ENCODE measurements around the gene GAPVD1.
"Not testable (repeated sequence)": the region's sequence is repeated elsewhere in the genome, so short reads cannot be mapped to it uniquely, and the experiment has no call there.

GAPVD1 gene

GRCh38 chr9:125372441-125373226, 111.0 kb downstream of the GAPVD1 start:
- DNase-seq (ENCODE audit: low spot score): no peak

- DNase-seq (ENCODE audit: low spot score): peak; percentile 90
Measured at GRCh38 chr9:125374443-125375309, 113.0 kb downstream of the GAPVD1 start.

- DNase-seq (ENCODE audit: low spot score): no peak
Measured at GRCh38 chr9:125375820-125376219, 114.2 kb downstream of the GAPVD1 start.

GRCh38 chr9:125376261-125377226, 114.9 kb downstream of the GAPVD1 start:
- DNase-seq (ENCODE audit: low spot score): no peak

GRCh38 chr9:125377584-125378250, 116.1 kb downstream of the GAPVD1 start:
- DNase-seq (ENCODE audit: low spot score): no peak

- DNase-seq (ENCODE audit: low spot score): no peak
Measured at GRCh38 chr9:125378778-125379177, 117.2 kb downstream of the GAPVD1 start.

- DNase-seq (ENCODE audit: low spot score): no peak
Measured at GRCh38 chr9:125379208-125379607, 117.6 kb downstream of the GAPVD1 start.

GRCh38 chr9:125380406-125380805, 118.8 kb downstream of the GAPVD1 start:
- DNase-seq (ENCODE audit: low spot score): no peak

GRCh38 chr9:125387861-125388524, 126.4 kb downstream of the GAPVD1 start:
- DNase-seq (ENCODE audit: low spot score): no peak

GRCh38 chr9:125388978-125389377, 127.4 kb downstream of the GAPVD1 start:
- no peak for DNase-seq (ENCODE audit: low spot score)

GRCh38 chr9:125391704-125392103, 130.1 kb downstream of the GAPVD1 start:
- DNase-seq (ENCODE audit: low spot score): peak; percentile 11

GRCh38 chr9:125393426-125393825, 131.8 kb downstream of the GAPVD1 start:
- no peak for DNase-seq (ENCODE audit: low spot score)

- DNase-seq (ENCODE audit: low spot score): no peak
Measured at GRCh38 chr9:125396799-125397198, 135.2 kb downstream of the GAPVD1 start.

- peak; percentile 22 for DNase-seq (ENCODE audit: low spot score)
Measured at GRCh38 chr9:125397736-125398135, 136.1 kb downstream of the GAPVD1 start.

GRCh38 chr9:125398243-125398642, 136.6 kb downstream of the GAPVD1 start:
- DNase-seq (ENCODE audit: low spot score): no peak

- DNase-seq (ENCODE audit: low spot score): no peak
Measured at GRCh38 chr9:125399165-125399564, 137.5 kb downstream of the GAPVD1 start.

- DNase-seq (ENCODE audit: low spot score): no peak
Measured at GRCh38 chr9:125399666-125400065, 138.0 kb downstream of the GAPVD1 start.

- DNase-seq (ENCODE audit: low spot score): not testable (repeated sequence)
Measured at GRCh38 chr9:125400232-125400631, 138.6 kb downstream of the GAPVD1 start.

- DNase-seq (ENCODE audit: low spot score): no peak
Measured at GRCh38 chr9:125400725-125401716, 139.4 kb downstream of the GAPVD1 start.

GRCh38 chr9:125404733-125405132, 143.1 kb downstream of the GAPVD1 start:
- no peak for DNase-seq (ENCODE audit: low spot score)
